SU-DHL-6 (cell line): ENCODE results near the gene KIF5C.

Experiments used
- H2AFZ ChIP-seq: fragments of 200-600 bp; sonication (generic); 2 replicates; pipeline ENCODE4 v1.6.1; 2014; ENCODE audit warnings: low read depth, mild to moderate bottlenecking, moderate library complexity, mixed read lengths, antibody characterized with exemption, low read length; ENCODE audit not compliant: severe bottlenecking
- H3F3A ChIP-seq: fragments of 200-600 bp; shearing (Covaris generic); 2 replicates; pipeline ENCODE4 v1.6.0; 2016; ENCODE audit warnings: antibody characterized with exemption, mild to moderate bottlenecking; ENCODE audit not compliant: insufficient read depth
- H3K27ac ChIP-seq: fragments of 200-600 bp; sonication (generic); 2 replicates; pipeline ENCODE4 v1.5.1; 2016; ENCODE audit warnings: low read depth, mild to moderate bottlenecking, low read length, moderate library complexity, mixed read lengths
- H3K27me3 ChIP-seq: fragments of 200-600 bp; sonication (generic), shearing (Covaris generic); 2 replicates; pipeline ENCODE4 v1.6.0; 2014; ENCODE audit warnings: mild to moderate bottlenecking, low read length
- H3K36me3 ChIP-seq: fragments of 200-600 bp; sonication (generic); 2 replicates; pipeline ENCODE4 v1.6.1; 2014; ENCODE audit warnings: mild to moderate bottlenecking, low read length, mixed read lengths
- H3K4me2 ChIP-seq: fragments of 300-600, 200-600 bp; shearing (Covaris generic), sonication (generic); 2 replicates; pipeline ENCODE4 v1.6.0; 2014; ENCODE audit warnings: low read length, low read depth, mild to moderate bottlenecking; ENCODE audit not compliant: poor library complexity, severe bottlenecking
- H3K4me3 ChIP-seq: fragments of 200-600 bp; sonication (generic); 2 replicates; pipeline ENCODE4 v1.5.1; 2014; ENCODE audit warnings: antibody characterized with exemption, low read length, mild to moderate bottlenecking, mixed read lengths; ENCODE audit not compliant: insufficient read depth, poor library complexity, severe bottlenecking
- H3K79me2 ChIP-seq: fragments of 200-600 bp; sonication (generic); 2 replicates; pipeline ENCODE4 v1.6.1; 2014; ENCODE audit warnings: mild to moderate bottlenecking, low read length, moderate library complexity; ENCODE audit not compliant: insufficient read depth
- H3K9ac ChIP-seq: fragments of 200-600 bp; sonication (generic); 2 replicates; pipeline ENCODE4 v1.7.0; 2014; ENCODE audit warnings: mild to moderate bottlenecking, low read length
- H3K9me2 ChIP-seq: fragments of 200-600 bp; sonication (generic); replicated peaks from 2 replicates; pipeline ENCODE4 v1.6.1; 2014; ENCODE audit warnings: low read length; ENCODE audit not compliant: insufficient read depth
- H3K9me3 ChIP-seq: fragments of 200-600 bp; sonication (generic); 2 replicates; pipeline ENCODE4 v1.6.1; 2014; ENCODE audit warnings: low read length, mixed read lengths; ENCODE audit not compliant: insufficient read depth
- H4K20me1 ChIP-seq: fragments of 200-600 bp; sonication (generic); 2 replicates; pipeline ENCODE4 v1.6.1; 2014; ENCODE audit warnings: low read depth, mild to moderate bottlenecking, antibody characterized with exemption, low read length, moderate library complexity, mixed read lengths
- CTCF ChIP-seq: fragments of 200-600 bp; sonication (generic); IDR thresholded peaks from one replicate; pipeline ENCODE4 v1.5.1; 2017; ENCODE audit warnings: antibody characterized with exemption, mild to moderate bottlenecking, low read length, moderate library complexity; ENCODE audit not compliant: insufficient read depth, poor library complexity, severe bottlenecking
- EZH2phosphoT487 ChIP-seq: fragments of 200-600 bp; sonication (generic), shearing (Covaris generic); conservative IDR thresholded peaks from 2 replicates; pipeline ENCODE4 v1.6.1; 2018; ENCODE audit warnings: mild to moderate bottlenecking, antibody characterized with exemption, low read length, moderate library complexity, mixed read lengths

KIF5C gene

GRCh38 chr2:148967578-148967977 lies 92.6 kb downstream of the KIF5C start:
- H3K27ac ChIP-seq = no peak overlapping the region
- no peaks in the 10 kb centered on the region for H4K20me1 ChIP-seq
- no peaks in the 10 kb centered on the region for H3K9me2 ChIP-seq
- H3K9me3 ChIP-seq = no peaks in the 10 kb centered on the region
- no peaks in the 10 kb centered on the region for H3F3A ChIP-seq
- no peaks in the 10 kb centered on the region for H3K79me2 ChIP-seq
- no peak overlapping the region for H3K4me3 ChIP-seq
- H3K36me3 ChIP-seq = no peaks in the 10 kb centered on the region
- no peak for TF ChIP-seq EZH2phosphoT487
- no peak for TF ChIP-seq CTCF
- H3K27me3 ChIP-seq = no peaks in the 10 kb centered on the region
- H2AFZ ChIP-seq = no peak overlapping the region
- no peak overlapping the region for H3K4me2 ChIP-seq
- no peak overlapping the region for H3K9ac ChIP-seq

- Histone ChIP-seq H3K27ac (no peak overlapping the region), H3K79me2 (no peaks in the 10 kb centered on the region), H3K9me3 (no peaks in the 10 kb centered on the region), H3K9me2 (no peaks in the 10 kb centered on the region), H3K4me2 (no peak overlapping the region), H3K27me3 (no peaks in the 10 kb centered on the region), H3K36me3 (no peaks in the 10 kb centered on the region), H2AFZ (no peak overlapping the region), H3K4me3 (no peak overlapping the region), H4K20me1 (no peaks in the 10 kb centered on the region), H3F3A (no peaks in the 10 kb centered on the region), H3K9ac (no peak overlapping the region)
- TF ChIP-seq CTCF = no peak
- TF ChIP-seq EZH2phosphoT487 = no peak
Measured at GRCh38 chr2:148968301-148968700, 93.3 kb downstream of the KIF5C start.

- no peaks in the 10 kb centered on the region for H3K9me3 ChIP-seq
- no peaks in the 10 kb centered on the region for H3K27me3 ChIP-seq
- H4K20me1 ChIP-seq = no peaks in the 10 kb centered on the region
- H2AFZ ChIP-seq = no peak overlapping the region
- no peak overlapping the region for H3K4me3 ChIP-seq
- H3K36me3 ChIP-seq = no peaks in the 10 kb centered on the region
- no peak overlapping the region for H3K9ac ChIP-seq
- no peaks in the 10 kb centered on the region for H3F3A ChIP-seq
- TF ChIP-seq EZH2phosphoT487 (no peak), CTCF (no peak)
- no peak overlapping the region for H3K4me2 ChIP-seq
- H3K79me2 ChIP-seq = no peaks in the 10 kb centered on the region
- no peak overlapping the region for H3K27ac ChIP-seq
- no peaks in the 10 kb centered on the region for H3K9me2 ChIP-seq
Measured at GRCh38 chr2:148968776-148969319, 93.8 kb downstream of the KIF5C start.

- Histone ChIP-seq H3K27ac (no peak overlapping the region), H3K4me2 (no peak overlapping the region), H3F3A (no peaks in the 10 kb centered on the region), H4K20me1 (no peaks in the 10 kb centered on the region), H3K4me3 (no peak overlapping the region), H2AFZ (no peak overlapping the region), H3K9ac (no peak overlapping the region), H3K79me2 (no peaks in the 10 kb centered on the region), H3K36me3 (no peaks in the 10 kb centered on the region), H3K9me3 (no peaks in the 10 kb centered on the region), H3K27me3 (no peaks in the 10 kb centered on the region), H3K9me2 (no peaks in the 10 kb centered on the region)
- no peak for TF ChIP-seq CTCF
- TF ChIP-seq EZH2phosphoT487 = no peak
Measured at GRCh38 chr2:148969659-148970061, 94.6 kb downstream of the KIF5C start.
